Endothelial cell of umbilical vein (primary cell): Measurements from ENCODE around the gene LEMD3. TPM values are rescaled to one million over a fixed set of nuclear protein-coding genes. Genes with fewer than 3 reads are reported as not detected.

Experiments used
- BruUV-seq: library from RNA; stranded (reverse); fragments of 400-500 nt; replicated peaks from 2 replicates; lab custom pipeline; 2021; lab: Mats Ljungman, UMichigan
- CTCF ChIA-PET: fragments of 300-600, 350-600 bp; sonication (Branson Sonifier 250); formaldehyde crosslinking; loops from one replicate; lab custom pipeline; 2021; ENCODE audit warnings: antibody characterized with exemption, inconsistent platforms; lab: Charles Lee
- POLR2A ChIA-PET: fragments of 300-600, 350-600 bp; sonication (Branson Sonifier 250); formaldehyde crosslinking; loops from one replicate; lab custom pipeline; 2021; ENCODE audit warnings: antibody characterized with exemption, inconsistent platforms; lab: Charles Lee
- DNase-seq: peaks from one replicate; pipeline ENCODE4 v3.0.0-alpha.2; 2011; ENCODE audit warnings: low read depth, low spot score
- FAIRE-seq: peaks from 2 replicates; lab custom pipeline; 2011; peaks lifted over from hg19 to GRCh38; lab: Jason Lieb, UNC
- H2AFZ ChIP-seq: 2 replicates; pipeline ENCODE4 v1.6.0; 2012; ENCODE audit warnings: low read depth, low read length, control low read depth, inconsistent platforms
- H3K27ac ChIP-seq: 2 replicates; pipeline ENCODE4 v1.5.1; 2011; ENCODE audit warnings: low read depth, mild to moderate bottlenecking, control low read depth, low read length, moderate library complexity; ENCODE audit not compliant: insufficient read depth
- H3K27me3 ChIP-seq, 2 experiments: 2 replicates each; pipeline versions ENCODE4 v1.6.0 to v1.6.1; 2011; ENCODE audit warnings: low read length in 2 of 2, mixed read lengths in 1 of 2; ENCODE audit not compliant: control insufficient read depth in 2 of 2, insufficient read depth in 2 of 2
- H3K36me3 ChIP-seq, 2 experiments: 2 replicates in 1 of 2; 3 replicates in 1 of 2; pipeline ENCODE4 v1.5.1; 2011; ENCODE audit warnings: low read length in 2 of 2, mild to moderate bottlenecking in 1 of 2, moderate library complexity in 1 of 2; ENCODE audit not compliant: control insufficient read depth in 2 of 2, insufficient read depth in 2 of 2; ENCODE audit errors: extremely low read depth in 1 of 2
- H3K4me1 ChIP-seq: 3 replicates; pipeline ENCODE4 v1.5.1; 2011; ENCODE audit warnings: mild to moderate bottlenecking, low read length; ENCODE audit not compliant: control insufficient read depth, insufficient read depth; ENCODE audit errors: extremely low read depth
- H3K4me2 ChIP-seq: 2 replicates; pipeline ENCODE4 v1.6.1; 2011; ENCODE audit warnings: low read length, control low read depth, mixed read lengths; ENCODE audit not compliant: insufficient read depth
- H3K4me3 ChIP-seq, 3 experiments: fragments of 200-600 bp in 1 of 3; sonication (generic), shearing (Covaris generic) in 1 of 3; replicated peaks in 1 of 3; 2 replicates each; pipeline ENCODE4 v1.5.1; 2011 to 2016; ENCODE audit warnings: control low read depth in 3 of 3, low read length in 3 of 3, mild to moderate bottlenecking in 2 of 3, inconsistent platforms in 1 of 3, low read depth in 1 of 3, moderate library complexity in 1 of 3; ENCODE audit not compliant: insufficient read depth in 1 of 3
- H3K79me2 ChIP-seq: 2 replicates; pipeline ENCODE4 v1.6.0; 2012; ENCODE audit warnings: low read length, inconsistent platforms; ENCODE audit not compliant: control insufficient read depth, insufficient read depth
- H3K9ac ChIP-seq: replicated peaks from 2 replicates; pipeline ENCODE3; 2011; ENCODE audit warnings: low read length, control low read depth; ENCODE audit not compliant: insufficient read depth; ENCODE audit errors: extremely low read depth
- H3K9me1 ChIP-seq: replicated peaks from 3 replicates; pipeline ENCODE4 v1.6.0; 2011; ENCODE audit warnings: mild to moderate bottlenecking, low read length; ENCODE audit not compliant: control insufficient read depth, insufficient read depth; ENCODE audit errors: extremely low read depth
- H3K9me3 ChIP-seq: replicated peaks from 2 replicates; pipeline ENCODE4 v1.5.1; 2012; ENCODE audit warnings: low read length, inconsistent platforms; ENCODE audit not compliant: control insufficient read depth, insufficient read depth
- H4K20me1 ChIP-seq: replicated peaks from 2 replicates; pipeline ENCODE3; 2011; ENCODE audit warnings: mild to moderate bottlenecking, low read length; ENCODE audit not compliant: control insufficient read depth, insufficient read depth; ENCODE audit errors: extremely low read depth
- CTCF ChIP-seq, 2 donors: IDR thresholded peaks; 1 replicate in 1 of 2; 2 replicates in 1 of 2; pipeline ENCODE4 v1.5.1; 2011; ENCODE audit warnings: low read length in 2 of 2, mild to moderate bottlenecking in 2 of 2, moderate library complexity in 2 of 2, control low read depth in 1 of 2, inconsistent platforms in 1 of 2, low read depth in 1 of 2; ENCODE audit not compliant: insufficient read depth in 1 of 2; ENCODE audit errors: extremely low read depth in 1 of 2
- EZH2 ChIP-seq: IDR thresholded peaks from 2 replicates; pipeline ENCODE4 v1.6.1; 2012; ENCODE audit warnings: borderline replicate concordance, low read depth, mild to moderate bottlenecking, moderate library complexity, low read length, inconsistent platforms; ENCODE audit not compliant: severe bottlenecking
- FOS ChIP-seq: IDR thresholded peaks from 2 replicates; pipeline ENCODE4 v1.6.1; 2011; ENCODE audit warnings: mild to moderate bottlenecking, low read length, moderate library complexity, borderline replicate concordance; ENCODE audit not compliant: insufficient read depth
- GATA2 ChIP-seq: IDR thresholded peaks from 2 replicates; pipeline ENCODE4 v1.7.0; 2011; ENCODE audit warnings: low read depth, mild to moderate bottlenecking, moderate library complexity, mixed read lengths, low read length; ENCODE audit not compliant: insufficient read length, insufficient read depth
- JUN ChIP-seq: IDR thresholded peaks from 2 replicates; pipeline ENCODE4 v1.6.1; 2011; ENCODE audit warnings: borderline replicate concordance, low read depth; ENCODE audit not compliant: insufficient read length, insufficient read depth
- MYC ChIP-seq: IDR thresholded peaks from one replicate; pipeline ENCODE4 v1.6.1; 2011; ENCODE audit warnings: mild to moderate bottlenecking, low read depth, low read length
- POLR2A ChIP-seq: IDR thresholded peaks from 2 replicates; pipeline ENCODE4 v1.6.1; 2012; ENCODE audit warnings: low read depth, mild to moderate bottlenecking, control low read depth, low read length
- POLR2AphosphoS5 ChIP-seq: IDR thresholded peaks from 2 replicates; pipeline ENCODE4 v1.6.1; 2012; ENCODE audit warnings: low read depth, mild to moderate bottlenecking, control low read depth, low read length, moderate library complexity; ENCODE audit not compliant: insufficient read depth
- dilution Hi-C: fragments of 300-500 bp; cut with MboI; formaldehyde crosslinking; loops from one replicate; pipeline ENCODE4 v1.15.0; 2019; ENCODE audit warnings: low sequenced_read_pairs; ENCODE audit not compliant: extremely low pct_ligation_motif_present
- intact Hi-C: fragments of 100-400 bp; cut with micrococcal nuclease; formaldehyde crosslinking; loops from one replicate; pipeline ENCODE4 v1.10.0; 2022
- polyA plus RNA-seq, 4 experiments: library from polyadenylated mRNA; depleted of rRNA in 3 of 4; stranded (reverse) in 3 of 4; unstranded in 1 of 4; fragments of >200 nt; gene quantifications; 2 replicates each; pipeline versions ENCODE4 v1.2.1 to v1.2.3, GENCODE V29; 2011 to 2012; ENCODE audit warnings: missing spikeins in 1 of 4
- total RNA-seq: library from RNA; stranded (reverse); gene quantifications from 2 replicates; pipeline ENCODE4 v1.2.3, GENCODE V29; 2021
- TF ChIP-seq, protein P1 (sequence below): IDR thresholded peaks from 2 replicates; pipeline ENCODE4 v1.6.1; 2011; ENCODE audit not compliant: insufficient read depth, insufficient read length

LEMD3 gene
- total and polyA plus RNA-seq, 2 donors (not counting 3 experiments of a cell fraction or from before 2014, with no cell fraction given) = 7.4 to 24.2 TPM

- DNase-seq = no peak
- H3K4me2 ChIP-seq = no peak overlapping the region
- H3K9me1 ChIP-seq = no peaks in the 10 kb centered on the region
- H3K4me1 ChIP-seq = peaks cover 2% of the 10 kb centered on the region
- H2AFZ ChIP-seq = no peak overlapping the region
- intact Hi-C loops = loop anchor here (1.0 to 5.0 kb wide), 4 partner anchors 50 to 326 kb away; no protein-coding TSS in a partner anchor
- no peak overlapping the region for H3K4me3 ChIP-seq
- no TSS peak for BruUV-seq
- no peaks in the 10 kb centered on the region for H3K36me3 ChIP-seq
- no peak for FAIRE-seq
- CTCF ChIA-PET = interaction anchor here (0.6 to 4.6 kb wide), 24 partner anchors 9 to 327 kb away, joined by 3 to 60 read pairs (median 4); no protein-coding TSS in a partner anchor
- TF ChIP-seq, protein P1, sequence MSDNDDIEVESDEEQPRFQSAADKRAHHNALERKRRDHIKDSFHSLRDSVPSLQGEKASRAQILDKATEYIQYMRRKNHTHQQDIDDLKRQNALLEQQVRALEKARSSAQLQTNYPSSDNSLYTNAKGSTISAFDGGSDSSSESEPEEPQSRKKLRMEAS = no peak
- TF ChIP-seq EZH2 (no peak), JUN (no peak), MYC (no peak), FOS (no peak), POLR2A (no peak), CTCF (IDR thresholded peaks at IDR 0.05; ENCODE audit: extremely low read depth in 1 of 2, insufficient read depth in 1 of 2, low read depth in 1 of 2, low read length in 2 of 2) (no peak), POLR2AphosphoS5 (no peak), GATA2 (no peak)
- no peak overlapping the region for H3K9ac ChIP-seq
- H3K9me3 ChIP-seq = no peaks in the 10 kb centered on the region
- dilution Hi-C loops = no loop called here
- POLR2A ChIA-PET = no interaction called here
- H3K27ac ChIP-seq = no peak overlapping the region
- no peaks in the 10 kb centered on the region for H4K20me1 ChIP-seq
- H3K27me3 ChIP-seq = peaks cover 41 to 73% of the 10 kb centered on the region in 2 experiments
- H3K79me2 ChIP-seq = no peaks in the 10 kb centered on the region
Observed at GRCh38 chr12:65122703-65123102, 46.7 kb upstream of the LEMD3 start.
